Fibroblast of pulmonary artery (primary cell): ENCODE results near the gene IFT74.

Experiments
- DNase-seq: peaks from one replicate; pipeline ENCODE4 v3.0.0-alpha.2; 2010; ENCODE audit warnings: low read depth
- H3K4me3 ChIP-seq: replicated peaks from 2 replicates; pipeline ENCODE4 v1.5.1; 2011; ENCODE audit warnings: low read depth, mild to moderate bottlenecking, control low read depth, low read length, moderate library complexity
- TF ChIP-seq, protein P1 (sequence below): IDR thresholded peaks from 2 replicates; pipeline ENCODE4 v1.5.1; 2011; ENCODE audit warnings: mild to moderate bottlenecking, control low read depth, low read length, inconsistent platforms; ENCODE audit errors: missing control alignments

The IFT74 gene

DNA sequence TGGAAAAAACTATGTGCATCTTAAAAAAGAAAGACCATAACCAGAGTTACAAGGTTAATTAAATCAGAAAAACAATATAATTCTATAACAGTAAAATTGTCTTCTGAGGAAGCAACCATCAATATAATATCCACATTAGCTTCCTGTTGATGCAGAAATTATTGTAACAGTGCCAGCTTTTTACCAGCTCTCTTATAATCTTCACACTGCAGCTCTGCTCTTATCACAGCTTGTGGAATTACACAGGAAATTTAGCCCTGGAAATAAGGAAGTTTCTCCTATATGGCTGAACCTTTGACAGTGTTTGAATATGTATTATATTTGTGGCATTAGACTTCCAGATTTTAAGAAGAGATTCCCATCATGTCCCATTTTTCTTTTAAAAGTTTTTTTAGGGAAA, 103.7 kb downstream of the IFT74 start:
- peak; percentile 43 for DNase-seq
- no peak overlapping the region for H3K4me3 ChIP-seq
- TF ChIP-seq, protein P1, sequence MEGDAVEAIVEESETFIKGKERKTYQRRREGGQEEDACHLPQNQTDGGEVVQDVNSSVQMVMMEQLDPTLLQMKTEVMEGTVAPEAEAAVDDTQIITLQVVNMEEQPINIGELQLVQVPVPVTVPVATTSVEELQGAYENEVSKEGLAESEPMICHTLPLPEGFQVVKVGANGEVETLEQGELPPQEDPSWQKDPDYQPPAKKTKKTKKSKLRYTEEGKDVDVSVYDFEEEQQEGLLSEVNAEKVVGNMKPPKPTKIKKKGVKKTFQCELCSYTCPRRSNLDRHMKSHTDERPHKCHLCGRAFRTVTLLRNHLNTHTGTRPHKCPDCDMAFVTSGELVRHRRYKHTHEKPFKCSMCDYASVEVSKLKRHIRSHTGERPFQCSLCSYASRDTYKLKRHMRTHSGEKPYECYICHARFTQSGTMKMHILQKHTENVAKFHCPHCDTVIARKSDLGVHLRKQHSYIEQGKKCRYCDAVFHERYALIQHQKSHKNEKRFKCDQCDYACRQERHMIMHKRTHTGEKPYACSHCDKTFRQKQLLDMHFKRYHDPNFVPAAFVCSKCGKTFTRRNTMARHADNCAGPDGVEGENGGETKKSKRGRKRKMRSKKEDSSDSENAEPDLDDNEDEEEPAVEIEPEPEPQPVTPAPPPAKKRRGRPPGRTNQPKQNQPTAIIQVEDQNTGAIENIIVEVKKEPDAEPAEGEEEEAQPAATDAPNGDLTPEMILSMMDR = no peak

DNA sequence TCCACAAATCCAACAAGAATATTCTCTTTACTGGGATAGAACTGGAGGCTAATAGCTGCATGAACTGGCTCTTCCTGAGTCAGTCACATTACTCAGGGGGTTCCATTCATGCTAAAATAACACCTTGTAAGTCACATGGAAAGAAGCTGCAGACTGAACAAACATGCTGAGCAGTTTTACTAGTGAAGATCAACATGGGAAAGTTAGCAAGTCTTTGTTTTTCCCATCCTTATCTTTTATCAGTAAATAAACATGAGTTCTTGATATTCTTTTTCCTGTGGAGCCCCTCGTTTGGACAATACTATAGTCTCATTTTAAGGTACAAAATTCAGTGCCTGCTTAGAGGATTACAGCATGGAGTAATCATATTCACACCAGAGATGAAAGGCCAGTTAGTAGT, 109.1 kb downstream of the IFT74 start:
- H3K4me3 ChIP-seq = no peak overlapping the region
- peak; percentile 7 for DNase-seq
- TF ChIP-seq, protein P1 = no peak

DNA sequence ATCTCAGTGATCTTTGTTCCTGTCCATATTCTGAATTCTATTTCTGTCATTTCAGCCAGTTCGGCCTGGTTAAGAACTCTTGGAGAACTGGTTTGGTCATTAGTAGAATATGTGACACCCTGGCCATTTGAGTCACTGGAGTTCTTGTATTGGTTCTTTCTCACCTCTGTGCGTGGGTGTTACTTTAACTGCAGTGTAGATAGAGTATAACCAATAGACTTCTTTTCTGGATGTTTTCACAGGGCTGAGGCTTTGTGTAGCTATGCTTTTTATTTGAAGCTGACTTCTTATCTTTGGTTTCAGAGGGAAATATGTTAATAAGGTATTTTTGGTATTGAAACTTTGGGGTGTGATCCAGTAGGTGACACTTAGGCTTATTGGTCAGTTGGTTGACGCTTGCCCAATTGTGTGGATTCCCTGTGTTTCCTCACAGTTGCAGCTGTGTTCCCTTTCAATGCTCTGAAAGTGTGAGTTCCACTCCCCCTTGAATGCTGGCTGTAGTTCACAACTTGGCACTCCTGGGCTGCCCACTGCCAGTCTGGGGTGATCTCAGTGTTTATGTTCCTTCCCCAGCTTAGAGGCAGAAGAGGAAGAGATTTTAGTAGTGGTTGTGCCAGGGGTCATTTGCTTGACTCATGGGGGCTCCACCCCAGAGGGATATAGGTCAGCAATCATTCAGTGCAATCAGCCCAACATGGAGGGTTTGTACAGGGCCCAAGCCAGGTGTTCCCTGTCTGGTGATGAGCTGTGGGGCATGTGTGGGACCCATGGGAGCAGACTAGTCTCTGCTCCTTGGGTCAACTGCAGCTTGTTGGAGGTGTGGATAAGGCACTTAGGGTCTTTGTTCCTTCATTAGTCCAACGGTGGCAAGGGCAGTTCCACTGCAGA, 117.9 kb downstream of the IFT74 start:
- TF ChIP-seq, protein P1 = no peak
- no peak overlapping the region for H3K4me3 ChIP-seq
- DNase-seq = peak; percentile 31

DNA sequence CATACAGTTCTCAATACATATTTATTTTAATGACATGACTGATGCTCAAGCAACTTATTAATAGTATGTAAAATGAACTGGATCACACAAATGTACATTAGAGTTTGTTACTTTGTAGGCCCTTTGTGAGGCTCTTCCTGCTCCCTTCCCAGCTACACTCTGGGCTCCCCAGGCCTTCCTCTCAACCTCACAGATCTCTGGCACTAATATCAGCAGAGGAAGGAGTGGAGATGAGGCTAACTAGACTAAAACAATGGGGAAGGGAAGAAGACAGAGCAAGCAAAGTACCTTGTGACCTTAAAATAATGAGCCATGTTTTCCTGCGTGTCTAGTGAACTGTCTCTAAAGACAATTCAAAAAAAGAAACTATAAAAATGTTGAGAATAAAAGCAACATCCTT, 122.5 kb downstream of the IFT74 start:
- no peak overlapping the region for H3K4me3 ChIP-seq
- TF ChIP-seq, protein P1 = no peak
- peak; percentile 20 for DNase-seq

DNA sequence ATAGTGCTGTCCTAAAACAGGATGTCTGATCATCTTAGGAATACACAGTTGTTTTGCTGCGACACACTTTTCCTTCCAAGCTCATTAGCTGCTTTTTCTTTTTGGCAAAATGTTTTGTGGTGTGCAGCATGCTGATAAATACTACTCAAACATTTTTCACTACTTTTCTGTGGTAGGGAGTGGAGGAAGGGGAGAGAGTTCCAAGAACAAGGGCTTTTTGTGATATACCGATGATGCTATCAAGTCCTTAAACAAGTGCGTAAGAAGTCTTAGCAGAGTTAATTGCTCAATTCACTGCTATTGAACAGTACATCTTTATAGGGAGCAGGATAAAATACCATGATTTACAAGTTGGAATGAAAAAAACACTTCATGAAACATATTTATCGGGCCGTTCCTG, 129.2 kb downstream of the IFT74 start:
- peak; percentile 22 for DNase-seq
- no peak overlapping the region for H3K4me3 ChIP-seq
- TF ChIP-seq, protein P1 = no peak

DNA sequence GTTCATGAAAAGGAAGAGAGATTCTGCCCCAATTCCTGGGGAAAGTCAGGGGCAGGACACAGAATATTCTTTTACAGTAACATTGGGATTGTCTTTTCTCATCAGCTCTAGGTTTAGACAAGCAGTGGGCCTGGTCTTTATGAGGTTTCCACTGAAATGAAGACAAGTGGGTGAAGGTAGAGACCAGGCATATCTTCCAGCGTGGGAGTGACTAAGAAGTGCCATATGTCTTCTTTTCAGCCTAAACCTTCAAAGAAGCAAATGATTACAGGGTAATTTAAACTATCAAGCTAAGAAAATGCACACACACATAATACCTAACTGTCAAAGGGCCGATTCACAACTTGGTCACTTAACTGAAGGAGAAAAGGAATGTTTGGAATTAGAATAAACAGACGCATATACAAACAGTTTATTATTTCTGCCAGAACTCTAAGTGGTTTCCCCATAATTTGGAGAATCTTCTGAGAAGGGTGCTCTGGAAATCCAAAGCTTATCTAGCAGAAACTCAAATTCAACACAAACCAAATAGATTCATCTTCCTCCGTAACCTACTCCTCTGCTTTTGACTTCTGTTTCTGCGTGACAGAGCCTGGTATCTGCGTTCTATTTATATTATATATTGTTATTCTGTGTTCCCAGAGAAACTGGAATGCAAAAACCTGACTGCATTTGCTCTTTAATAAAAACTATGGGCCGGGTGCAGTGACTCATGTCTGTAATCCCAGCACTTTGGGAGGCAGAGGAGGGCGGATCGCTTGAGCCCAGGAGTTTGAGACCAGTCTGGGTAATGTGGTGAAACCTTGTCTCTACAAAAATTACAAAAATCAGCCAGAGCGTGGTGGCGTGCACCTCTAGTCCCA, 130.8 kb downstream of the IFT74 start:
- TF ChIP-seq, protein P1 = no peak
- peak; percentile 76 for DNase-seq
- H3K4me3 ChIP-seq = no peak overlapping the region
